Activated T-cell treated with anti-CD3 and anti-CD28 coated beads, Interleukin-2, amount 50 U/mL, for 4 hours (primary cell): Measurements from ENCODE around the gene CA5A. TPM values are rescaled to one million over a fixed set of nuclear protein-coding genes. Genes with fewer than 3 reads are reported as not detected.
"Not testable (repeated sequence)": the region's sequence is repeated elsewhere in the genome, so short reads cannot be mapped to it uniquely, and the experiment has no call there.

Experiments used
- ATAC-seq, 2 donors: fragments of 200-7000 bp; cut with Tn5 transposase; one replicate each; pipeline ENCODE4 v1.10.0; 2021
- DNase-seq: peaks from one replicate; pipeline ENCODE4 v3.0.0-alpha.2; 2020
- H3K27me3 Mint-ChIP-seq: one replicate; pipeline ENCODE4 v1.8.0; 2021; ENCODE audit warnings: low read depth, mixed read lengths
- H3K36me3 Mint-ChIP-seq: one replicate; pipeline ENCODE4 v1.8.0; 2022; ENCODE audit warnings: mixed read lengths; ENCODE audit not compliant: insufficient read depth
- H3K4me1 Mint-ChIP-seq: one replicate; pipeline ENCODE4 v1.8.0; 2021; ENCODE audit warnings: low read depth, mixed read lengths
- H3K4me3 Mint-ChIP-seq: one replicate; pipeline ENCODE4 v1.8.0; 2021; ENCODE audit warnings: mild to moderate bottlenecking, moderate library complexity, mixed read lengths
- H3K9me3 Mint-ChIP-seq: one replicate; pipeline ENCODE4 v1.8.0; 2021; ENCODE audit warnings: mixed read lengths
- total RNA-seq, 3 donors: library from RNA; stranded (reverse); gene quantifications; one replicate each; pipeline ENCODE4 v1.2.1, GENCODE V29; 2021

Gene CA5A
- under 1 TPM in 1 of 3 donors, not detected in 2; 0.43 TPM for total RNA-seq

DNA sequence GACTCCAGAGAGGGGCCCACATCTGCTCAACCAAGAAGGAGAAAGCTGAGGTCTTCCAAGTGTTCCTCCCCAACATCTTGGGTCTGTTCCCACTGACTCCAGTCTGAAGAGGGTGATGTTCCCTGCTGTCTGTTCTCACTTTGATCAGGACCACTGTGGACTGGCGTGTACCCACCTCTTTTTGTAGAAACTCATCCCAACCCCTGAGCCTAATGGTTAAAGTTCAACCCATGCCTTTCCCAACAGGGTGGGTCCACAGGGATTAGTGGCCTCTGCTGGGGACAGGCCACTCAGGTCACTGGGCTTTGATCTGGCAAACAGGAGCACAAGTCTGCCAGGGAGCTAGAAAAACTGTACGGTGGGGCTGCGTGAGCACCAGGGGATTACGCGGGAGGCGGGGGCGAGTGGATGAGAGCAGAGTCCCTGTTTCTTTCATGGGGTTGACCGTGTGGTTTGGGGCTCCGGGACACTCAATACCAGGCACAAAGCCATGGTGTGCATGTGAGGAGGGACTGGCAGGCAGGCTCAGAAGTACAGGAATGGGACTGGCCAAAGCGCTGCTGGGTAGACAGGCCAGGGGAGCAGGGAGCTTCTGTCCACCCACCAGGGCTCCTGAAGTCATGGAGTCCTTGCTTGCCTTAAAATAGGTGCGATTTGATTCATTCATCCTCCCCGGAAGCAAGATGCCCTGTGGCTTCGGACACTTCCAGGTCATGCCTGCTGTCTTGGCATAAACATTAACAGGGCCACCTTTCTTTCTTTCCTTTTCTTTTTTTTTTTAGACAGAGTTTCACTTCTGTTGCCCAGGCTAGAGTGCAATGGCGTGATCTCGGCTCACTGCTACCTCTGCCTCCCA is at the start of gene CA5A:
Gene CA5A, minus strand, starts transcription at position 155 of the 856 bp plus-strand sequence. Its CDS starts 79 bp downstream, at position 76.
- peaks cover 4% of the 10 kb centered on the region for H3K9me3 Mint-ChIP-seq
- DNase-seq (no peak), ATAC-seq (no peak)
- peaks cover 3% of the 10 kb centered on the region for H3K4me1 Mint-ChIP-seq
- H3K36me3 Mint-ChIP-seq: no peaks in the 10 kb centered on the region
- H3K27me3 Mint-ChIP-seq: no peaks in the 10 kb centered on the region
- no peak within 1 kb of the TSS for H3K4me3 Mint-ChIP-seq

DNA sequence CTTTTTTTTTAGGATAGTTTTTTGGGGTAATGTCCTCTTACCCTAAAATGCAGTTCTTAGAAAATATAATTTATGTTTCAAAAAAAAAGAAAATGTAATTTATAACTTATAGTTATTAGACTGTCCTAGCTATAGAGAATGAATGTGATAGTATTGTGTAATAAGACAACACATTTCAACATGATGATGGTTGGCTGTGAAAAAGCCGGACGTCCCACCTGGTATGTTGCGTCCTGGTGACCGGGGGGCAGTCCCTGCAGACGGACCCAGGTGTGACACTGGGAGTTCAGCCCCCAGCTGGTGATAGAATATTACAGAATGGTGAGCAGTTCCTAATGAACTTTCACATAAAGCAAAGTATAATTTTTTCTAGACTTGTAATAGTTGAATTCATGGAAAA is 49.2 kb upstream of the CA5A start:
- not testable (repeated sequence) for H3K4me3 Mint-ChIP-seq, H3K27me3 Mint-ChIP-seq, H3K9me3 Mint-ChIP-seq, ATAC-seq, DNase-seq
- Mint-ChIP-seq H3K4me1 (peaks cover 51% of the 10 kb centered on the region), H3K36me3 (peaks cover 44% of the 10 kb centered on the region)

GRCh38 chr16:87984632-87985267 is 48.4 kb upstream of the CA5A start:
- Mint-ChIP-seq H3K4me1 (peaks cover 58% of the 10 kb centered on the region), H3K4me3 (peak overlapping the region; percentile 50), H3K27me3 (no peaks in the 10 kb centered on the region), H3K9me3 (no peaks in the 10 kb centered on the region), H3K36me3 (peaks cover 46% of the 10 kb centered on the region)
- ATAC-seq (no peak), DNase-seq (no peak)

DNA sequence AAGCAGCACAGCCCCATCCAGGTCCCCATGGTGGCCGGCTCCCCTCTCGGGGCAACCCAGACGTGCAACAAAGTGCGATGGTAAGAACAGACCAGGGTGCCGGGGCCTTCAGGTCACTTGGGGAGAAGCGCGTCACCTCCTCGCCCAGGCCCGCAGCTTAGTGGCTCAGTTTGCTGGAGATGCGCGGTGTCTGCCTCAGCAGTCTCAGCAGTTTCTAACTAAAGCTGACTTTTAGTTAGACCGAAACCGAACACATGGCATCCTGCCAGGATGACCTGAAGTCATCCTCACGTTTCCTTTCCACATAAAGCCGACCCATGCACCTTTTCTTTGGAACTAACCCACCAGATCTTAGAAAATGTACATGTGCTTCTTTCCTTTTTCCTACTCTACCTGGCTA is 47.9 kb upstream of the CA5A start:
- Mint-ChIP-seq H3K4me1 (peaks cover 64% of the 10 kb centered on the region), H3K36me3 (peaks cover 46% of the 10 kb centered on the region), H3K4me3 (peak overlapping the region; percentile 50)
- not testable (repeated sequence) for H3K27me3 Mint-ChIP-seq, ATAC-seq, DNase-seq, H3K9me3 Mint-ChIP-seq

DNA sequence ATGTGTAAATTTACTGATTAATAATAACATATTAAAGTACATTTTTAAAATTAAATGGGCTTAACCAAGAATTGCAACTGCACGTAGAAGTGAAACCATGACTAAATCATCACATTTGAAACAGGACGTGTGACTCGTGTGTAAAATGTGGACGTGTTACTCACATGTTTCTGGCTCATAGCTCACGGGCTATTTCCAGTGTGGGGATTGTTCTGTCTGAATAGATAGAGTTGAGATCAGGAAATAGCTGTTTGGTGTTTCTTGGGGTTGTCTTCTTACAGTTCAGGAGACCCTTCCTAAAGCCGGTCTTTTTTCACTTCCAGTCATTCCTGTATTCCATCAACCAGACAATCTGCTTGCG is 47.4 kb upstream of the CA5A start:
- H3K9me3 Mint-ChIP-seq, DNase-seq, H3K4me3 Mint-ChIP-seq, H3K27me3 Mint-ChIP-seq: not testable (repeated sequence)
- Mint-ChIP-seq H3K36me3 (peaks cover 46% of the 10 kb centered on the region), H3K4me1 (peaks cover 66% of the 10 kb centered on the region)
- ATAC-seq: peak; percentile 63 to 82

DNA sequence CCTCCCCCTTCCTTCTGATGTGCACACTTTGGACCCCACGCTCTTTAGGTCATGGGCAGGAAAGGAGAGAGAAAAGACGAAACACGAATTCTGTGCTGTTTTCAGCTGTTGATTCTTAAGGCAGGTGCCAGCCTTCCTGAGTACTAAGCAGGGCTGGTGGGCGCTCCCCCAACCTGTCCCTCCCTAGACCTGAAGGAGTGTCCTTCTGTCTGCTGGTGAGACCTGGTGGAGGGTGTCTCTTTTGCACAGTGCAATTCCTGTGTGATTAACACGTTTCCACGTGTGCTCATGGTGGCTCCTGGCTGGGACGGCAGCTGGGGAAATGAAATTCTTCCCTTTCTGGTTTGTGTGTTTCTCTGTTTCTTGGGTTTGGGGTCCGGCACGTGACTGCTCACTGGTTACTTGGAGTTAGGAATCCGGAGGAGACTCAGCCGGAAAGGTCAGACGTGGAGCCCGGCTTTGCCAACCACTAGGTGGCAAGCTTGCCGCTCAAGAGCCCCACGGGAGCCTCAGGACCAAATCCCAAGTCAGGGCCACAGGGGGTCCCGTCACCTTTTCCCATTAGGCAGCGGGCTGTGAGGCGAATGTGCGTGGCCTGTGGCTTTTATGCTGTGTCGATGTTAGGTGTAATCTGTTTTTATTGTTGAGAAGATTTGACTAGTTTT is 46.9 kb upstream of the CA5A start:
- peaks cover 66% of the 10 kb centered on the region for H3K4me1 Mint-ChIP-seq

DNA sequence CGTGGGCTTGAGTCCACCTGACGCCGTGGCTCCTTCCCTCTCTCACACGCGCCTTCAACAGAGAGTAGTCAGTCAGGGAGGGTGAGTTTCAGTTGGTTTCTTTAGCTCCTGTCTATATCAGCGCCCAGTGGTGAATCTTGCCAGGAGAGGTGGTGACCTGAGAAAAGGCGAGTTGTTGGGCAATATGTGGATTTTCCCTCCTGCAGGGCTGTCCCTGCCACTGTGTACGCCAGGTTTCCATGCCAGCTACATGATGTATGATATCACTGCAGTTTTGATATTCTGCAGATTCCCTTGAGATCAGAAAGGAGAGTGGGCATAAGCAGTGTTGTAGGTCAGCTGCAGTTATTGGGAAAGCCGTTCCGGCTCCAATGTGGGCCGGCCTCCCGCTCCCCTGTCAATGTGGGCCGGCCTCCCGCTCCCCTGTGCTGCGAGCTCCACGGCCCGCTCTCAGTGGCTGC is 46.3 kb upstream of the CA5A start:
- Mint-ChIP-seq H3K4me1 (peaks cover 66% of the 10 kb centered on the region), H3K9me3 (no peaks in the 10 kb centered on the region), H3K27me3 (no peaks in the 10 kb centered on the region), H3K4me3 (no peak overlapping the region), H3K36me3 (peaks cover 46% of the 10 kb centered on the region)
- DNase-seq: no peak
- no peak for ATAC-seq

More for the DNA sequence above, 46.9 kb upstream of the CA5A start:
- not testable (repeated sequence) for H3K27me3 Mint-ChIP-seq, ATAC-seq, DNase-seq, H3K4me3 Mint-ChIP-seq, H3K9me3 Mint-ChIP-seq
- peaks cover 46% of the 10 kb centered on the region for H3K36me3 Mint-ChIP-seq

DNA sequence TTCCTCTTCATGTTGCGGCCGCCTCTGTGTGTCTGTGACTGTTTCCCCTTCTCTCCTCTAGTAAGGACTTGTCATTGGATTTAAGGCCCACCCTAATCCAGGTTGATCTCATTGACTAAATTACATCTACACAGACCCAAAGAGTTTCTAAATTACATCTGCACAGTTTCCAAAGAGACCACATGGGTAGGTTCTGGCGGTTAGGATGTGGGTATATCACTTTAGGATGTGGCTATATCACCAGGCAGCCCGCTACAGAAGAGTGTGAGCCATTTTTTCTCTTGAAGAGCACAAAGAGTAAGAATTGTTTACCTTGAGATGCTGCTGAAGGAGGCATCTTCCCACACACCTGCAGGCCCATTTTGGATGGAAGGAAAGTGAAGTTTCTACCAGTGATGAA is 45.0 kb upstream of the CA5A start:
- Mint-ChIP-seq H3K36me3 (peaks cover 48% of the 10 kb centered on the region), H3K4me1 (peaks cover 64% of the 10 kb centered on the region), H3K4me3 (peak overlapping the region; percentile 33)
- H3K27me3 Mint-ChIP-seq, H3K9me3 Mint-ChIP-seq, DNase-seq: not testable (repeated sequence)
- peak; percentile 65 to 70 for ATAC-seq

DNA sequence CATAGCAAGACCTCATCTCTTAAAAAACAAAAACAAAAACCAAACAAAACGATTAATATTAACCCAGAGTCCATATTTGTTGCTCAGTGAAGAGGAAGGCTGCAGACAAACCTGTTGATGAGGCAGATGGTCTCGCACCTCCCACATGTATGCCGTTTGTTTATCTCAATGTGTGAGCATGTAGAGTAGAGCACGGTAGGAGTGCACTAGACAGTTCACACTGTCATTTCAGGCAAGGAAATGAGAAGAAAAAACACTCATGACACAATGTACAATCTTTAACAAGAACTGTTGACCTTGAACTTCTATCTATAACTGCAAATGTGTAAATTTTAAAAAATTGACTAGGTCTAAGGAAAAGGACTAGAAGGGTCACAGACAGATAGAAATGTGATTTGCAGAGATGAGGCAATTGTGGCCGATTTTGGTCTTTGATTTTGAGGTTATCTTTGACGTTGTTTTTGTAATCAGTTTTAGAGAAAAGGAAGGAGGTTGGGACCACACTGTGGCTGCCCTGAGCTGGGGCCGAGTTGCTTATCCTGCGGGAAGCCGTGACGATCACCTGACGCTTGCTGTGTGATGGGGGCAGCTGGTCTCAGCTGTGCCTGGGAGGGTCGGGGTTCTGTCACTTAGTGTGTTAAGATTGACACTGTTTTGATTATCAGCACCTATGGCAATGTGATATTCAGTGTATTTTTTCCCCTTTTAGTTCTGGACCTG is 43.7 kb upstream of the CA5A start:
- not testable (repeated sequence) for DNase-seq, H3K9me3 Mint-ChIP-seq, H3K27me3 Mint-ChIP-seq
- H3K36me3 Mint-ChIP-seq: peaks cover 42% of the 10 kb centered on the region
- peak overlapping the region; percentile 2 for H3K4me3 Mint-ChIP-seq
- H3K4me1 Mint-ChIP-seq: peaks cover 53% of the 10 kb centered on the region
- ATAC-seq: peak in 1 of 2 donors; percentile 56

DNA sequence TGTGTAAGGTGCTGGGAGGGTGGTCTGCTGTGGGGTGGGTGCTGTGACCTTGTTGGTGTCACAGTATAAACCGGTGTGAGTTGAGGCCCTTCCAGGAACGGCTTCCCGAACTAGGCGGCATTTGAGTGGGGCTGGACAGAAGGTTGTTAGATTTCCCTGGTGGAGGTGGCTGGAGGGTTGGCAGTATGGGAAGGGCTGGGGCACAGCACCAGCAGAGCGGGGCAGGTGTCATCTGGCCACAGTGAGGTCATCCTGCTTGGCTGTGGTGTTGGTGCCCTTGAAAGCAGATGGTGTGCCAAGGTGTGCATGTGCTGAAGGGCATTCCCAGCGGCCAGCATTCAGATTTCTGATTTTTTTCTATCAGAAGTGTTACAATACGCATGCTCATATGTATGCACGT is 43.0 kb upstream of the CA5A start:
- no peak overlapping the region for H3K4me3 Mint-ChIP-seq
- H3K9me3 Mint-ChIP-seq: no peaks in the 10 kb centered on the region
- H3K4me1 Mint-ChIP-seq: peaks cover 46% of the 10 kb centered on the region
- ATAC-seq (no peak), DNase-seq (no peak)
- H3K27me3 Mint-ChIP-seq: no peaks in the 10 kb centered on the region
- peaks cover 38% of the 10 kb centered on the region for H3K36me3 Mint-ChIP-seq

GRCh38 chr16:87978127-87978526 is 41.8 kb upstream of the CA5A start:
- ATAC-seq (no peak), DNase-seq (no peak)
- Mint-ChIP-seq H3K9me3 (no peaks in the 10 kb centered on the region), H3K4me1 (peaks cover 36% of the 10 kb centered on the region), H3K4me3 (no peak overlapping the region), H3K27me3 (no peaks in the 10 kb centered on the region), H3K36me3 (peaks cover 38% of the 10 kb centered on the region)

- Mint-ChIP-seq H3K9me3 (peaks cover 8% of the 10 kb centered on the region), H3K27me3 (no peaks in the 10 kb centered on the region), H3K36me3 (peaks cover 38% of the 10 kb centered on the region), H3K4me3 (no peak overlapping the region), H3K4me1 (peaks cover 30% of the 10 kb centered on the region)
- DNase-seq (no peak), ATAC-seq (no peak)
These were observed 40.3 kb upstream of the CA5A start for GRCh38 chr16:87976665-87977064.

- DNase-seq (no peak), ATAC-seq (no peak)
- Mint-ChIP-seq H3K27me3 (no peaks in the 10 kb centered on the region), H3K36me3 (peaks cover 40% of the 10 kb centered on the region), H3K4me3 (no peak overlapping the region), H3K4me1 (peaks cover 12% of the 10 kb centered on the region), H3K9me3 (peaks cover 16% of the 10 kb centered on the region)
These were observed 37.8 kb upstream of the CA5A start for GRCh38 chr16:87974178-87974577.

DNA sequence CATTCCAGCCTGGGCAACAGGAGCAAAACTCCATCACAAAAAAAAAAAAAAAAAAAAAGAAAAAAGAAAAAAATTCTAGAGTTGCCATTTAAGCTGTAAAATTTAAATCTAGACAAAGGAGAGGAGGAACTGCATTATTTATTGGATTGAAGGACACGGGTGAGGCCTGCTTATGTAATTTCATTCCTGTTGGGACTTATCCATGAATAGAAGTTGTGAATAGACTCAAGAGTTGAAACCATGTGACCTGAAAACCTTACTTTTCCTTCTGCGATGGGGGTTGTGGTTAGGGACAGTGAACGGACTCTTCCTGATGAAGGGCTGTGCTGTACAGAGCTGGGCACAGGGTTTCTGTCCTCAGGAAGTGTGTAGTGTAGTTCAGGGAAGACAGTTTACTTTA is 37.4 kb upstream of the CA5A start:
- no peak for ATAC-seq
- no peak overlapping the region for H3K4me3 Mint-ChIP-seq
- H3K4me1 Mint-ChIP-seq: peaks cover 12% of the 10 kb centered on the region
- H3K27me3 Mint-ChIP-seq: no peaks in the 10 kb centered on the region
- H3K9me3 Mint-ChIP-seq: peaks cover 16% of the 10 kb centered on the region
- H3K36me3 Mint-ChIP-seq: peaks cover 39% of the 10 kb centered on the region
- DNase-seq: no peak
